ENCODE data around the gene UNC5CL.
"Not testable (repeated sequence)": the region's sequence is repeated elsewhere in the genome, so short reads cannot be mapped to it uniquely, and the experiment has no call there.

The UNC5CL gene

GRCh38 chr6:41006217-41006616 lies 32.8 kb downstream of the UNC5CL start:
- peak; percentile 64 for TF ChIP-seq CTCF (IDR thresholded peaks at IDR 0.05; ENCODE audit: insufficient read depth, missing control alignments)
- FAIRE-seq; DNase-seq (ENCODE audit: insufficient read length, low spot score): not testable (repeated sequence)

- no peak for TF ChIP-seq CTCF (IDR thresholded peaks at IDR 0.05; ENCODE audit: insufficient read depth, missing control alignments)
- DNase-seq (ENCODE audit: insufficient read length, low spot score) (no peak), FAIRE-seq (no peak)
These were observed 36.9 kb downstream of the UNC5CL start for GRCh38 chr6:41002168-41002567.

- TF ChIP-seq CTCF (IDR thresholded peaks at IDR 0.05; ENCODE audit: insufficient read depth, missing control alignments), result no peak
- no peak for FAIRE-seq
- no peak for DNase-seq (ENCODE audit: insufficient read length, low spot score)
These were observed 38.8 kb downstream of the UNC5CL start for GRCh38 chr6:41000248-41000647.

GRCh38 chr6:40999569-40999968 lies 39.5 kb downstream of the UNC5CL start:
- no peak for FAIRE-seq
- no peak for TF ChIP-seq CTCF (IDR thresholded peaks at IDR 0.05; ENCODE audit: insufficient read depth, missing control alignments)
- no peak for DNase-seq (ENCODE audit: insufficient read length, low spot score)

- DNase-seq (ENCODE audit: insufficient read length, low spot score) (no peak), FAIRE-seq (no peak)
- no peak for TF ChIP-seq CTCF (IDR thresholded peaks at IDR 0.05; ENCODE audit: insufficient read depth, missing control alignments)
These were observed 40.4 kb downstream of the UNC5CL start for GRCh38 chr6:40998661-40999060.

GRCh38 chr6:40997234-40997957 lies 41.6 kb downstream of the UNC5CL start:
- DNase-seq (ENCODE audit: insufficient read length, low spot score), result no peak
- TF ChIP-seq CTCF (IDR thresholded peaks at IDR 0.05; ENCODE audit: insufficient read depth, missing control alignments), result no peak
- no peak for FAIRE-seq

GRCh38 chr6:40996591-40997233 lies 42.3 kb downstream of the UNC5CL start:
- no peak for TF ChIP-seq CTCF (IDR thresholded peaks at IDR 0.05; ENCODE audit: insufficient read depth, missing control alignments)
- DNase-seq (ENCODE audit: insufficient read length, low spot score) (no peak), FAIRE-seq (no peak)
